Keratinocyte (primary cell): ENCODE measurements around the gene FAM117A.

ENCODE experiments used
- EZH2 ChIP-seq: IDR thresholded peaks from one replicate; pipeline ENCODE4 v1.6.1; 2012; ENCODE audit warnings: inconsistent platforms, mild to moderate bottlenecking, low read length, moderate library complexity
- TF ChIP-seq, protein P1 (sequence below), 3 experiments: IDR thresholded peaks in 1 of 3; conservative IDR thresholded peaks in 1 of 3; optimal IDR thresholded peaks in 1 of 3; 2 replicates in 2 of 3; 3 replicates in 1 of 3; pipeline versions ENCODE3 to v1.5.1; 2011; ENCODE audit warnings: low read length in 3 of 3, mild to moderate bottlenecking in 3 of 3, moderate library complexity in 2 of 3, control low read depth in 1 of 3, inconsistent platforms in 1 of 3; ENCODE audit not compliant: insufficient read depth in 2 of 3; ENCODE audit errors: extremely low read depth in 1 of 3

- TF ChIP-seq, protein P1, sequence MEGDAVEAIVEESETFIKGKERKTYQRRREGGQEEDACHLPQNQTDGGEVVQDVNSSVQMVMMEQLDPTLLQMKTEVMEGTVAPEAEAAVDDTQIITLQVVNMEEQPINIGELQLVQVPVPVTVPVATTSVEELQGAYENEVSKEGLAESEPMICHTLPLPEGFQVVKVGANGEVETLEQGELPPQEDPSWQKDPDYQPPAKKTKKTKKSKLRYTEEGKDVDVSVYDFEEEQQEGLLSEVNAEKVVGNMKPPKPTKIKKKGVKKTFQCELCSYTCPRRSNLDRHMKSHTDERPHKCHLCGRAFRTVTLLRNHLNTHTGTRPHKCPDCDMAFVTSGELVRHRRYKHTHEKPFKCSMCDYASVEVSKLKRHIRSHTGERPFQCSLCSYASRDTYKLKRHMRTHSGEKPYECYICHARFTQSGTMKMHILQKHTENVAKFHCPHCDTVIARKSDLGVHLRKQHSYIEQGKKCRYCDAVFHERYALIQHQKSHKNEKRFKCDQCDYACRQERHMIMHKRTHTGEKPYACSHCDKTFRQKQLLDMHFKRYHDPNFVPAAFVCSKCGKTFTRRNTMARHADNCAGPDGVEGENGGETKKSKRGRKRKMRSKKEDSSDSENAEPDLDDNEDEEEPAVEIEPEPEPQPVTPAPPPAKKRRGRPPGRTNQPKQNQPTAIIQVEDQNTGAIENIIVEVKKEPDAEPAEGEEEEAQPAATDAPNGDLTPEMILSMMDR (optimal IDR thresholded peaks at IDR 0.05 in 1 of 3, IDR thresholded peaks at IDR 0.05 in 1 of 3, conservative IDR thresholded peaks at IDR 0.05 in 1 of 3; ENCODE audit: extremely low read depth in 1 of 3, insufficient read depth in 2 of 3, low read length in 3 of 3) = no peak
- TF ChIP-seq EZH2 = no peak
Observed at GRCh38 chr17:49691677-49692191, 72.2 kb downstream of the FAM117A start.
